CD4-positive, alpha-beta T cell (primary cell): Measurements from ENCODE around the gene EGLN3. TPM values are rescaled to one million over a fixed set of nuclear protein-coding genes. Genes with fewer than 3 reads are reported as not detected.

Experiments
- ATAC-seq: fragments of 200-7000 bp; cut with Tn5 transposase; one replicate; pipeline ENCODE4 v1.10.0; 2022; ENCODE audit warnings: mild to moderate bottlenecking; ENCODE audit not compliant: poor library complexity
- CTCF ChIA-PET: fragments of 350-600 bp; sonication (Branson Sonifier 250); formaldehyde crosslinking; loops from one replicate; lab custom pipeline; 2021; ENCODE audit warnings: antibody characterized with exemption, inconsistent platforms; lab: Charles Lee
- POLR2A ChIA-PET: fragments of 350-600 bp; sonication (Branson Sonifier 250); formaldehyde crosslinking; loops from one replicate; lab custom pipeline; 2021; ENCODE audit warnings: antibody characterized with exemption, inconsistent platforms; lab: Charles Lee
- DNase-seq, 14 experiments: peaks; one replicate each; pipeline ENCODE4 v3.0.0-alpha.2; 2013 to 2020; ENCODE audit warnings: mixed read lengths in 2 of 14
- H3K27ac ChIP-seq, 2 donors: one replicate each; pipeline versions ENCODE4 v1.5.1 to v1.7.0; 2013; ENCODE audit warnings: low read length in 2 of 2, low read depth in 1 of 2, mild to moderate bottlenecking in 1 of 2
- H3K27me3 ChIP-seq, 2 experiments: 1 replicate in 1 of 2; 2 replicates in 1 of 2; pipeline versions ENCODE4 v1.6.1 to v1.7.0; 2013; ENCODE audit warnings: low read length in 2 of 2, control low read depth in 1 of 2, mild to moderate bottlenecking in 1 of 2, moderate library complexity in 1 of 2; ENCODE audit not compliant: insufficient read depth in 2 of 2, control insufficient read depth in 1 of 2
- H3K36me3 ChIP-seq: one replicate; pipeline ENCODE4 v1.6.1; 2013; ENCODE audit warnings: low read length, control low read depth; ENCODE audit not compliant: insufficient read depth
- H3K4me1 ChIP-seq: one replicate; pipeline ENCODE4 v1.6.1; 2013; ENCODE audit warnings: low read length, control low read depth; ENCODE audit not compliant: insufficient read depth
- H3K4me3 ChIP-seq: one replicate; pipeline ENCODE4 v1.5.1; 2013; ENCODE audit warnings: mild to moderate bottlenecking, low read length, moderate library complexity
- H3K9me3 ChIP-seq, 2 experiments: 1 replicate in 1 of 2; 2 replicates in 1 of 2; pipeline versions ENCODE4 v1.6.1 to v1.7.0; 2013; ENCODE audit warnings: low read length in 2 of 2, mild to moderate bottlenecking in 2 of 2, control low read depth in 1 of 2, moderate library complexity in 1 of 2; ENCODE audit not compliant: control insufficient read depth in 1 of 2, insufficient read depth in 1 of 2
- H3K27ac Mint-ChIP-seq: one replicate; pipeline ENCODE4 v1.8.0; 2020; ENCODE audit warnings: mixed read lengths
- H3K27me3 Mint-ChIP-seq: one replicate; pipeline ENCODE4 v1.8.0; 2021; ENCODE audit warnings: mixed read lengths
- H3K36me3 Mint-ChIP-seq: one replicate; pipeline ENCODE4 v1.8.0; 2021; ENCODE audit warnings: low read depth, mixed read lengths
- H3K4me1 Mint-ChIP-seq: one replicate; pipeline ENCODE4 v1.8.0; 2021; ENCODE audit warnings: low read depth, mixed read lengths
- H3K4me3 Mint-ChIP-seq: one replicate; pipeline ENCODE4 v1.8.0; 2020; ENCODE audit warnings: mild to moderate bottlenecking, mixed read lengths
- H3K9me3 Mint-ChIP-seq: one replicate; pipeline ENCODE4 v1.8.0; 2020; ENCODE audit warnings: mixed read lengths
- intact Hi-C, 2 experiments: fragments of 100-400 bp; cut with DNase I in 1 of 2; cut with micrococcal nuclease in 1 of 2; formaldehyde crosslinking; loops; one replicate each; pipeline versions ENCODE4 v1.15.1 to v1.9.0; 2023 to 2025; cut with DNase I, micrococcal nuclease
- total RNA-seq, 174 experiments: library from RNA in 2 of 174; stranded (reverse) in 2 of 174; gene quantifications; one replicate each; pipeline ENCODE4 v1.2.3 and lab custom pipeline; 2021 to 2026
- TF ChIP-seq, protein P1 (sequence below): fragments of 200-600 bp; IDR thresholded peaks from one replicate; pipeline ENCODE4 v1.8.0; 2022; ENCODE audit warnings: antibody characterized with exemption, mild to moderate bottlenecking

The EGLN3 gene
- total RNA-seq, 2 experiments from 2014 or later: 1.1 to 1.3 TPM

DNA sequence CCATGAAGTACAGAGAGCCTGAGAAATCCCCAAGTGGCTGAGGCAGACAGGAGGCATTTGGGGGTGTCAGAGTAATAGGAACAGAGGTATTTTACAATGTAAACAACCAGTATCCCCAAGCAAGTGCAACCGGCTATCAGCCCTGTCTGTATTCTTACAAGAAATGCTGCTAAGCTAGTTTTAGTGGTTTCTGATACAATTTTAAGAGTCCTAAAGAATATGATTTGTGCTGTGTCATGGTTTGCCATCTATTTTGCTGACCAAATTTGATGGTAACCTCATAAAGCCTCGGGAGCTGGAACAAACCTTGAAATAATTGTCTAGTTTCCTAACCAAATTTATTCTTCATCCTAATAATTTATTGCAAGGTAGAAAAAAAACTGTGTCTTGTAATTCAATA is 46.7 kb upstream of the EGLN3 start:
- CTCF ChIA-PET: no interaction called here
- no peaks in the 10 kb centered on the region for H3K9me3 ChIP-seq
- H3K36me3 ChIP-seq: no peaks in the 10 kb centered on the region
- no peak for DNase-seq
- no peaks in the 10 kb centered on the region for H3K36me3 Mint-ChIP-seq
- H3K27me3 Mint-ChIP-seq: no peaks in the 10 kb centered on the region
- H3K9me3 Mint-ChIP-seq: no peaks in the 10 kb centered on the region
- TF ChIP-seq, protein P1, sequence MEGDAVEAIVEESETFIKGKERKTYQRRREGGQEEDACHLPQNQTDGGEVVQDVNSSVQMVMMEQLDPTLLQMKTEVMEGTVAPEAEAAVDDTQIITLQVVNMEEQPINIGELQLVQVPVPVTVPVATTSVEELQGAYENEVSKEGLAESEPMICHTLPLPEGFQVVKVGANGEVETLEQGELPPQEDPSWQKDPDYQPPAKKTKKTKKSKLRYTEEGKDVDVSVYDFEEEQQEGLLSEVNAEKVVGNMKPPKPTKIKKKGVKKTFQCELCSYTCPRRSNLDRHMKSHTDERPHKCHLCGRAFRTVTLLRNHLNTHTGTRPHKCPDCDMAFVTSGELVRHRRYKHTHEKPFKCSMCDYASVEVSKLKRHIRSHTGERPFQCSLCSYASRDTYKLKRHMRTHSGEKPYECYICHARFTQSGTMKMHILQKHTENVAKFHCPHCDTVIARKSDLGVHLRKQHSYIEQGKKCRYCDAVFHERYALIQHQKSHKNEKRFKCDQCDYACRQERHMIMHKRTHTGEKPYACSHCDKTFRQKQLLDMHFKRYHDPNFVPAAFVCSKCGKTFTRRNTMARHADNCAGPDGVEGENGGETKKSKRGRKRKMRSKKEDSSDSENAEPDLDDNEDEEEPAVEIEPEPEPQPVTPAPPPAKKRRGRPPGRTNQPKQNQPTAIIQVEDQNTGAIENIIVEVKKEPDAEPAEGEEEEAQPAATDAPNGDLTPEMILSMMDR: no peak
- H3K4me3 ChIP-seq: no peak overlapping the region
- H3K27me3 ChIP-seq: no peaks in the 10 kb centered on the region
- H3K27ac Mint-ChIP-seq: no peak overlapping the region
- POLR2A ChIA-PET: no interaction called here
- no peak for ATAC-seq
- no peak overlapping the region for H3K4me3 Mint-ChIP-seq
- no peaks in the 10 kb centered on the region for H3K4me1 Mint-ChIP-seq
- intact Hi-C loops: no loop called here
- no peaks in the 10 kb centered on the region for H3K4me1 ChIP-seq
- H3K27ac ChIP-seq: no peak overlapping the region

DNA sequence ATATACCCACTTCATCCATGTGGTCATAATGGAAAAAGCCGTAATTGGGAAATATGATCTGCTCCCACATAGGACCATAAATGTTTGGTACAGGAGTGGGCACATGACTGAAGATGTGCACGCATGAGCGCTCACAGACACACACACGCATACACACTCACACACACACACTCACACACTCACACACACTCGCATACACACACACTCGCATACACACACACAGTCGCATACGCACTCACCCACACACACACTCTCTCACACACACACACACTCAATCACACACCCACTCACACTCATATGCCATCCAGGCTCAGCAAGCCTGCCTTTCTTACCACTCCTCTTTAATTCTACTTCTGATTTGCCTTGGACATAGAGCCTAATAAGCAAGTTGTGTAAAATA is 45.6 kb upstream of the EGLN3 start:
- CTCF ChIA-PET: no interaction called here
- ATAC-seq: no peak

DNA sequence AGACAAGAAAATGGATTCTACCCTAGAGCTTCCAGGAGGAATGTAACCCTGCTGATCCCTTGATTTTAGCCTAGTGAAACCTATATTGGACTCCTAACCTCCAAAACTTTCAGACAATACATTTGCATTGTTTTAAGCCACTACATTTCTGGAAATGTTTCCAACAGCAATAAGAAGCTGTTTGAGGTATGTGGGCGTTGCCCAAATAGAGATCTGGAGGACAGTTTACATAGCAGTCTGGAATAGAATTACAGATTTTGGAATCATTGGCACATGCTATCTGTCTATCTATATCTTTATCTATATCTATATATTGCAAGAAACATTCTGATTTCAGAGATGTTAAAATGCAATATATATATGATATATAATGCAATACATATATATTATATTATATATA is 42.4 kb upstream of the EGLN3 start:
- TF ChIP-seq, protein P1: no peak
- ChIA-PET CTCF (no interaction called here), POLR2A (no interaction called here)
- Mint-ChIP-seq H3K36me3 (no peaks in the 10 kb centered on the region), H3K4me1 (peaks cover 4% of the 10 kb centered on the region), H3K4me3 (no peak overlapping the region), H3K27ac (no peak overlapping the region), H3K9me3 (no peaks in the 10 kb centered on the region), H3K27me3 (no peaks in the 10 kb centered on the region)
- H3K4me1 ChIP-seq: no peaks in the 10 kb centered on the region
- H3K36me3 ChIP-seq: no peaks in the 10 kb centered on the region
- no peak overlapping the region for H3K27ac ChIP-seq
- H3K4me3 ChIP-seq: no peak overlapping the region
- intact Hi-C loops: no loop called here
- H3K27me3 ChIP-seq: no peaks in the 10 kb centered on the region
- H3K9me3 ChIP-seq: no peaks in the 10 kb centered on the region
- no peak for DNase-seq
- no peak for ATAC-seq

More for the DNA sequence above, 45.6 kb upstream of the EGLN3 start:
- Mint-ChIP-seq H3K9me3 (no peaks in the 10 kb centered on the region), H3K27ac (no peak overlapping the region), H3K4me1 (no peaks in the 10 kb centered on the region), H3K36me3 (no peaks in the 10 kb centered on the region), H3K4me3 (no peak overlapping the region), H3K27me3 (no peaks in the 10 kb centered on the region)
- Histone ChIP-seq H3K36me3 (no peaks in the 10 kb centered on the region), H3K27me3 (no peaks in the 10 kb centered on the region), H3K9me3 (no peaks in the 10 kb centered on the region), H3K27ac (no peak overlapping the region), H3K4me3 (no peak overlapping the region), H3K4me1 (no peaks in the 10 kb centered on the region)
- TF ChIP-seq, protein P1: no peak
- no peak for DNase-seq
- POLR2A ChIA-PET: no interaction called here
- intact Hi-C loops: no loop called here
